NOMO-1 treated with dmso at 0.1 percent for 144 hours (cell line): ENCODE data around the gene RHBDL3.
"Not testable (repeated sequence)": the region's sequence is repeated elsewhere in the genome, so short reads cannot be mapped to it uniquely, and the experiment has no call there.

ENCODE experiments used
- DNase-seq: peaks from one replicate; lab custom pipeline; 2025; ENCODE audit not compliant: unreplicated experiment; lab: John Stamatoyannopoulos, UW

Gene RHBDL3

DNA sequence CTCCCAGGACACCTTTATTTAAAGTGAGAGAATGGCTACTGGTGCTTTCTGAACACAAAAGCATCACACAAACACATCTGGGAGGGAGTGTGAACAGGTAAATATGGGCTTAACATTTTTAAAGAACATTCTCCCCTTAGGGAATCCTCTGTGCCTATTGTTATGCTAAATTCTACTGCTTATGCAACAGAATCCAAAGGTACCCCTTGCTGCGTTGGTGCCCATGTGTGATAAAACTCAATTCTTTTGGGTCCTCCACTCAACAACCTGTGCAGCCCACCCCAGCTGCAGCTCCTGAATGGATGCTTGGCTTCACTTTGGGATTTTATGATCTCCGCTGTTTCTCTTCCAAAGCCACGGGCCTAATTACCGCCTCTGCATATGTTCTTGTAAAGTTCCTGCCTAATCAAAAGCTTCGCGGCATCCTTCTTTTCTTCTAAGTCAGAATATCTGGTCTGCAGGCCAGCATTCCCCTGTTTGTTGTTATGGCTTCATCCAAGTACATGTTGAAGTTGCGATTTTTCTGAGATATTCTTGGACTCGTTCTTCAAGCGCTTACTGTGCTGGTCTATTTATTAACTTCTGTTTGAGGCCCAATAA is 23.9 kb downstream of the RHBDL3 start:
- DNase-seq, result no peak

DNA sequence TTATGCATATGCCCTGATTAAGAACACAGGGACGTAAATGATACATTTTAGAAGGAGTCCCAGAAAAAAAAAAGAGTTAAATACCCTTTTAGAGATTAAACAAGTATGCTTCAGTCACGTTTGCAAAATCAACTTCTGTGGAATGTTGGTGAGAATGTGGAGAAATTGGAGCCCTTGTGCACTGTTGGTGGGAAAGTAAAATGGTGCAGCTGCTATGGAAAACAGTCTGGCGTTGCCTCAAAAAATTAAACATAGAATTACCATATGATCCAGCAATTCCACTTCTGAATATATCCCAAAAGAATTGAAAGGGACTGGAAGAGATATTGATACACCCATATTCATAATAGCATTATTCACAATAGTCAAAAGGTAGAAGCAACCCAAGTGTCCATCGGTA is 26.5 kb downstream of the RHBDL3 start:
- no peak for DNase-seq

DNA sequence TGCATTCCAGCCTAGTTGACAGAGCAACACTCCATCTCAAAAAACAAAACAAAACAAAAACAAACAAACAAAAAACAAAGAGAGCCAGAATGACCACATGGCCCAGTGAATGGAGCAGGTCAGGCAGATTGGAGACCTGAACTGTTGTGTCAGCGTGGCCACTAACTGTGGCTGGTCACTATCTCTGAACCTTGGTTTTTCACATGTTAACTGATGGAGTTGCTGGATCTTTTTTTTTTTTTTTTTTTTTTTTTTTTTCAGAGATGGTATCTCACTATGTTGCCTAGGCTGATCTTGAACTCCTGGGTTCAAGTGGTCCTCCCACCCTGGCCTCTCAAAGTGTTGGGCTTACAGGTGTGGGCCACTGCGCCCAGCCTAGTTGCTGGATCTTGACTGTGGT is 31.8 kb downstream of the RHBDL3 start:
- DNase-seq, result no peak

DNA sequence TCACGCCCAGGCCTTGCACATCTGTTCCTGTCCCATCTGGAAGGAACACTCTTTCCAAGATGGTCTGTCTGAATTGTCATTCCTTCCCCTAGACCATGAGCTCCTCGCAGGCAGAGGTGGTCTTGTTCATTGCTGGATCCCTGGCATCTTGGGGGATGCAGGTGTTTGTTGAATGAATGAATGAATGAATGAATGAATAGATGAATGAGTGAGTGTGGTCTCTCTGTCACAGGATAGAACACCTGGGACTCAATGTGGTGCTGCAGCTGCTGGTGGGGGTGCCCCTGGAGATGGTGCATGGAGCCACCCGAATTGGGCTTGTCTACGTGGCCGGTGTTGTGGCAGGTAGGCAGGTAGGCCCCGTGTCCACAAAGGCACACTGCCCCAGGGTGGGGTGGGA is 32.2 kb downstream of the RHBDL3 start:
- DNase-seq, result no peak

DNA sequence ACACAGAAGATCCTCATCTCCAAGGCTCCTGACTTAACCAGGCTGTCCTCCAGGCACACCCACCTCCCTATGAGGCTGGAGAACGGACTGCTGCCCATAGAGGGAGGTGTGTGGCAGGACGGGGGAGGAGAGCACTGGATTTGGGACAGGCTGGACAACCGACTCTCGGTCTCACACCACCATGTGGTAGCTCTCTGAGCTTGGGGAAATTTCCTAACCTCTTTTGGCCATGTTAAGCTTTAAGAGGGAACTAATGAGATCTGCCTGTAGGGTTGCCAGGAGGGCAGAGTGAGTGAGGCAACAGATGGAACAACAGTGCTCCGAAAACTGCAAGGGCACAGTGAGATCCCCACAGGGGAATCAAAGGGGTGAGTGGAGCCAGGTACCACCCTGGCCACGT is 32.7 kb downstream of the RHBDL3 start:
- DNase-seq, result no peak

DNA sequence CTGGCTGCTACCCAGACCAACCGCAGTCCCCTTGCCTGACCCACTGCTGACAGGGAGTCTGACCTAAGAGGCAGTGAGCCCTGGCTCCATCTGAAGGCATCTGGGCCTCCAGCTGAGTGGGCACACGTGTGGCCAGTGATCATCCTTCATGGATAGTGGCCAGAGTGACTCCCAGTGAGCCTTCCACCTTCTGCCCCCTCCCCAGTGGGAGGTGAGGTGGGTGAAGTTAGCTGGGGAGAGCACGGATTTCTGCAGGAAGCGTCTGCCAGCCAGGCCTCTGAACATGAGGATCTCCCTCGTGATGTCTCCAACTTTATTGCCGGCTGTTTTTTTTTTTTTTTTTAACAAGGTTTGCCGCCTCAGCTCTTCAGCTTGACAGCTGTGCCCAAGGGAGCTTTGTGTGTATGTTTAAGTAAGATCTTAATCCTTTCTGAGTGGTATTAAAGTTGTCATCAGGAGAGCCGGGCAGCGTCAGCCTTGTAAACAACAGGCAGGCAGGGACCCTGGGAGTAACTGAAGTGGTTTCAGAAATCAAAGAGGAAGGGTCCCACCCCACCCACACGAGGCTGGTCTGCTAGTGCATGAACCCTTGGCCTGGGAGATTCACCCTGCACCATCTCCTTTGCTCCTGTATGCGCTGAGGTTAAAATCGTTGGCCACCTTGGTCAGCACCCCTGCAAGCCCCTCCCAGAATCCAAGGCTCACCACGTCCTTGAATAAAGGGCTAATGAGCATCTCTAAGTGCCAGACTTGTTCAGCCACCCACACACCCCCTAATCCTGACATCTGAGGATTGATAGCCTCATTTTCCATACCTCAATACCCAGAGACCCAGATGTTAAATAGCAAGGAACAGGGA is 33.3 kb downstream of the RHBDL3 start:
- no peak for DNase-seq

DNA sequence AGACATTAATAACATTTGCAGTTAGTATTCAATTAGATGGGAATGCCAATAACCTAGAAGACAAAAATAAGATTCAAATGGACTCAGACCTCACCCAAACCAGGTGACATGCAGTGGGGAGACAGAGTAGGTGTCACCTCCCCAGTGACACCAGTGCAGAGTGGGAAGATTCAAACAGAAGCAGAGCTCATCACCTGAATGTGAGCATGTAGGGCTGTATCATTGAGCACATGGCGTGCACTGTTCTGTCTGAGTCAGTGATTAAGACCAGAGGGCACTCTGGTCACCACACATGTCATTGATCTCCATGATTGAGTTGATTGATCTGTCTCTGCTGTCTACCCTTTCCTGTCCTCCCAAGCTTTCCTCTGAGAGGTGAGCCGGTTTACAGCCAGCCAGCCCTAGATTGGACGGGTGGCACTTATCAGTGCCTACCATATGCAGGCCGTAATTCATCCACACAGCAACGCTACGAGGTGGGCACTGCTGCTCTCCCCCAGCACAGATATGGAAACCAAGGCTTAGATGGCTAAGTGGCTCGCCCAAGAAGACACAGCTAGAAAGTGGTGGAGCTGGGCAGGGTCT is 34.0 kb downstream of the RHBDL3 start:
- DNase-seq, result no peak

DNA sequence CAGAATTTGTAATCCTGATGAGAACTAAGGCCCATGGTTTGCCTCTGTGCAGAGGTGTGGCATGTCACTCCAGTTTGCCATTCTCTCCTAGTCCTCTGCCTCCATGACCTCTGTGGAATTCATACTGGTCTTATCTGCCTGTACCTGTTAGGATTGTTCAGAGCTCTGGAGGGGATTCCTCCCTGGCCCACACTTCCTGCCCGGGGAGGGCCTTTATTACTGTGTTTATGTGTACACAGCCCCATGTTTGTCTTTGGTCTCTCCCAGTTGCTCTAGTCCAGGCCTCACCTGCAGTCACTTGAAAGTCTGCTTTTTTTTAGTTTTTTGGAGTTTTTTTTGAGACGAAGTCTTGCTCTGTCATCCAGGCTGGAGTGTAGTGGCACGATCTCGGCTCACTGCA is 36.4 kb downstream of the RHBDL3 start:
- DNase-seq, result no peak

DNA sequence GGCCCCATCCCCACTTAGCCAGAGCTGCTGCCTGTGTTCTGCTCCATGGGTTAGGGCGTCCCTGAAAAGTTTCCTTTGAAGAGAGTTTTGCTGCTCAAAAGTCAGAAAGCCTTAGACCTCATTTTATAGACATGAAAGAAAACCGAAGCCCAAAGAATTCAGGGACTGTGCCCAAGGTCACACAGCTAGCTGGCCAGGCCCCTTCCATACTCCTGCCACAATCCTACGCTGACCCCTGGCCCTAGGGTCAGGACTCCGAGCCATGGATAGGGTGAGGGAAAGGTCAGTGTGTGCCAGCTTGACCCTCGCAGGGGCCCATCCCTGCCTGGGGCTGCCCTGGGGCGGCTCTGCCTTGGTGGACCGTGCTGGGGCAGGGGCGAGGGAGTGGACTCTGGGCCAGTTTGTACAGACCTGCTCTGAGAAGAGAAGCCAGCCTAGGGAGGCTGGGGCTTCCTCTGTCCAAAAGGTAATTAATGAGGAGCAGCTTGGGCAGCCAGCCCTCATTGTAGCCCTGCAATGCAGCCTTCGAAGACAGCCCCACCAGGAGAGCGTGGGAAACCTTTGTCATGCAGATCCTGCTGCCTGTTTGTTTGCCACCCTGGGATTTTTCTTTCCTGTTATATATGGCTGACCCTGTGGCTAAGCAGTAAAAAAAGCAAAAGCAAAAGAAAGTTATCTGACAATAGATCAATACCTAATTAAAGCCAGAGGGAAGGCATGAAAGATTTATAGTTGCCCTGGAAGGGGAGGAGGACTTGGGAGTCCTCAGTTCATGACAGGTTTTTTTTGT is 37.4 kb downstream of the RHBDL3 start:
- DNase-seq, result no peak

DNA sequence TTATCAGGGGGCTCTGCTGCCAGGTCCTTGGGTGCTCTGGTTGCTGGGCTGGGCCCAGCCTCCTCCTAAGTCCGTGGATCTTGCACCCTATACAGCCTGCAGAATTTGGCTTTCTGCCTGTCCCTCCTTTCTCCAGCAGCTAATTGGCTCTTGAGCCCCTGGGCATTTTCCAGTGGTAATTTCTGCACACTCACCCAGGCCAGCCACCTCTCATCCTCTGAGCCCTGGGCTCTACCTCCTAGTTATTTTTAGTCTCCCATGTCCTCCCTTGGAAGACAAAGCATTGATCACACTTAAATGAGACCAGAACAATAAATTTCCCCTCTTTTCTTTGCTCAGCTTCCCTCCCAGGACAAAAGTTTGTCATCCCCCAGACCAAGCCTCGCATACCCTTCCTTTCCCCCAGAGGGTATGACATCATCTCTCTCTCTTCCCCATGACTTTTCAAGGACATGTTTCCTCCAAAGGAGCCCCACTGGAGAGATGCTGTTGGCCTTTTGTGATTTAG is 38.2 kb downstream of the RHBDL3 start:
- no peak for DNase-seq

DNA sequence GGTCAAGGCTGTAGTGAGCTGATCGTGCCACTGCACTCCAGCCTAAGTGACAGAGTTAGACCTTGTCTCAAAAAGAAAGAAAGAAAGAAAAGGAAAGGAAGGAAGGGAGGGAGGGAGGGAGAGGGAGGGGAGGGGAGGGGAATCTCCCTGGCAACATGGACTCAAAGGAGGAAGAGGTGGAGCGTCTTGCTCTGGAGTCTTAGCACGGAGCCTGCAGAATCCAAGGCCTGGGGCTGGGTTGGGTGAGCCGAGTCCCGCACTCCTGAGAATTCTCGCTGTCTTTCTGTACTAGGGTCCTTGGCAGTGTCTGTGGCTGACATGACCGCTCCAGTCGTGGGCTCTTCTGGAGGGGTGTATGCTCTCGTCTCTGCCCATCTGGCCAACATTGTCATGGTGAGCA is 39.4 kb downstream of the RHBDL3 start:
- DNase-seq, result no peak

DNA sequence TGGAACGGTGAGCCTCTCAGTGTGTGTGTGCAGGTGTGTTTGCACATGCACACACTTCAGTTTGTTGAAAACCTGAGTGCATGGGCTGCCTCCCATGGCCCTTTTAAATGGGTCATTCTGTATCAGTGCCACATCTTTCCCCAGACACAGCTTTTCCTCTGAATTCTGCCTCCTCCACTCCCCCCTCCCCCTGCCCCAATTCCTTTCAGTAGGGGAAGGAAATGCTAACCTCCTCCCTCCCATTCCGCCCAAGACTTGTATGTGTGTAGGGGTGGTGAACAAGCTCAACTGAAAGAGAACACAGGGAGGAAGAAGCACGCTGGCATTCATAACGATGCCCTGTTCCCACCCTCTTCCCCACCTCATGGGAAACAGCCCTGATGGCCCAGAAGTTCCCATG is 42.0 kb downstream of the RHBDL3 start:
- no peak for DNase-seq

DNA sequence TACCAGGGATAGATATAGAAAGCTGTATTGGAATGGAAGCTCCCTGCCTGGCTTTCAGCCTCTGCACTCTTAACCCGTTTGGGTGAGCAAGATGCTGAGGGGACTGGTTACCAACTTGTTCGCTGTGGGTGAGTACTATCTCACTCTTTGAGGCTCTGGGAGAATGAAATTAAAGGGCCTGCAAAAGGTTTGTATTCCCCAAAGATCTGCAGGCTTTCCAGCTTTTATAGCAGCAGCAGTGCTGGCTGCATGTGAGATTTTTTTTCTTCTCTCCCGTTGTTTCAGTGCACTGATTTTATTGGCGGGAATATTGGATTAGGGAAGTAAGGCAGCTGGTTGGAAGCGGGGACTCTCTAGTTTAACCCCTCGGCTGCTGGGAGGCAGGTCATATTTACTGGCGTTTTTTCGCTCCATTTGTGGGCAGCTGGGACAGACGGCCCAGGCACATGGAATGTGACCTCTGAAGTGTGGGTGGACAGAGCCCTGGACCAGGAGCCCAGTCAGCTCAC is 45.5 kb downstream of the RHBDL3 start:
- no peak for DNase-seq

DNA sequence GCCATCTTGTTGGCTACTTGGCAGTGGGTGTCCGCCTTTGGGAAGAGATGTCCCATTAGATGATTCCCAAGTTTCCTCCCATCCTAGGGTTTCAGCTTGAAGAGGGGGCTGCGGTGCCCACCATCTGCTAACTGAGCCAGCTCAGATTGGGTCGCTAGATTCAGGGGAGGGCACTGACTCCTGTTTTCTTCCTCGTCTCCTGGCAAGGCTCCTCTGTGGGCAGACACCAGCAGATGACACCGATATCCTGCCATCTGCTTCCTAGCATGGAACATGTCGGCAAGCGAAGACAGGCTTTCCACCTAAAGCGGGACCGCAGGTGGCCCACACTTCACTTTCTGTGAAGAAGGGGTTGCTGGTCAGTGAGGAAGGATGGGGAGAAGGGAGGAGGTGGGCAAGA is 49.0 kb downstream of the RHBDL3 start:
- DNase-seq, result no peak

DNA sequence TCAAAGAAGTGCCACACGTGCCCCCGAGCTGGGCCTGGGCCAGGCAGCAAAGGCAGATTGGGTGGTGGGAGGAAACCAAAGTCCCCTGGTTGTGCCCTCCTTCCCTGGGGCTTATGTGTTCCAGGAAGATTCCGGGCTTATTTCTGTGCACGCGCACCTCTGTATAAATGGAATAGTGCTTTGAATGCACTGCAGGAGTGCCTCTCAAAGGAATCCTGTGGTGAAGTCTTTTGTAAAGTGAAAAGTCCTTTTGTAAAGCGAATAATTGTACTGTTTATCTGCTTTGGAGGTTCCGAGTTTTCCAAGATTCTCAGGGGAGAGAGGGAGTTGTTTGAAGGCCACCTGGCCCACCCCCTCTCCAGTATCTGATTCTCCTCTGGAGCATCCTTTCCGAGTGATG is 49.5 kb downstream of the RHBDL3 start:
- no peak for DNase-seq

DNA sequence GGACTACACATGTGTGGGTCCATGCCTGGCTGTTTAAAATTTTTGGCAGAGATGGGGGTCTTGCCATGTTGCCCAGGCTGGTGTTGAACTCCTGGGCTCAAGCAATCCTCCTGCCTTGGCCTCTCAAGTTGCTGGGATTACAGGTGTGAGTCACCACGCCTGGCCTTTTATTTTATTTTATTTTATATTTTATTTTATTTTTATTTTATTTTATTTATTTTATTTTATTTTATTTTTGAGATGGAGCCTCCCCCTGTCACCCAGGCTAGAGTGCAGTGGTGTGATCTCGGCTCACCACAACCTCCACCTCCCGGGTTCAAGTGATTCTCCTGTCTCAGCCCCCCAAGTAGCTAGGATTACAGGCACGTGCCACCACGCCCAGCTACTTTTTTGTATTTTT is 51.0 kb downstream of the RHBDL3 start:
- DNase-seq, result not testable (repeated sequence)

DNA sequence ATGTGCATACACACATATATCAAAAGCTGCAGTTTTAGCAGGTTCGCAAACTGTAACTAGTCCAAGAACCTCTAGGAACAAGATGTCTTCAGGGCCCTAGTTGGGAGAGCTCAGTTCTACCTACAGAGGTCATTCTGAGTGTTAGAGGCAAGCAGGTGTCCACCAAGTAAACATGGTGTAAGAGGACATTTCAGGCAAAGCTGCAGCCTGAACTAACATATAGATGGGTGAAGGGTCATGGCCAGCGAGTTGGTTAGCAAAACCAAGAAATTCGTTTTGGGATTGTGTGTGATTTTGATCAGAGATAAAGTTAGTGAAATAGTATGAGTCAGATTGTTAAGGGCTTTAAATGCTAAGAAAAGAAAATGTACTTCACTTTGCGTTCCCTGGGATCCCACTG is 51.7 kb downstream of the RHBDL3 start:
- DNase-seq, result no peak

DNA sequence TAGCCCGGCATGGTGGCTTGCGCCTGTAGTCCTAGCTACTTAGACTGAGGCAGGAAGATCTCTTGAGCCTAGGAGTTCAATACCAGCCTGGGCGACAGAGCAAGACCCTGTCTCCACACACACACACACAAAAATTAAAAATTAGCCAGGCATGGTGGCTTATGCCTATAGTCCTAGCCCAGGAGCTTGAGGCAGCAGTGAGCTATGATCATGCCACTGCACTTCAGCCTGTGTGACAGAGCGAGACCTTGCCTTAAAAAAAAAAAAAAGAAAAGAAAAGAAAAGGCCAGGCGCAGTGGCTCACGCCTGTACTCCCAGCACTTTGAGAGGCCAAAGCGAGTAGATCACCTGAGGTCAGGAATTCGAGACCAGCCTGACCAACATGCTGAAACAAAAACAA is 52.4 kb downstream of the RHBDL3 start:
- no peak for DNase-seq

DNA sequence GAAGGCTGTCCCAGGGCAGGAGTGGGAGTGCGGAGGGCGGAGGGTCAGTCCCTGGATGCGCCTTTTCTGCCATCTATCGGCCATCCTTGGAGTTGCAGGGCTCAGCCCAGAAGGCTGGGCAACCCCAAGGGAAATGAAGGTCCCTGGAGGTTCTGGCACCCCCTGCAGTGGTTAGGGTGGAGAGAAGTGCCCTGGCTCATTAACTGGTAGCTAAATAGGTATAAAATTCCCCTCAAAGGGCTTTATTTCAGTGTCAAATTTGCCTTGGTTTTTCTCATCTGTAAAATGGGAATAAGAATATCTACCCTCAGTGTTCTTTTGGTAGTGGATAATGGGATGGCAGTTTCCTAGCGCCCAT is 53.9 kb downstream of the RHBDL3 start:
- DNase-seq, result peak; percentile 62

DNA sequence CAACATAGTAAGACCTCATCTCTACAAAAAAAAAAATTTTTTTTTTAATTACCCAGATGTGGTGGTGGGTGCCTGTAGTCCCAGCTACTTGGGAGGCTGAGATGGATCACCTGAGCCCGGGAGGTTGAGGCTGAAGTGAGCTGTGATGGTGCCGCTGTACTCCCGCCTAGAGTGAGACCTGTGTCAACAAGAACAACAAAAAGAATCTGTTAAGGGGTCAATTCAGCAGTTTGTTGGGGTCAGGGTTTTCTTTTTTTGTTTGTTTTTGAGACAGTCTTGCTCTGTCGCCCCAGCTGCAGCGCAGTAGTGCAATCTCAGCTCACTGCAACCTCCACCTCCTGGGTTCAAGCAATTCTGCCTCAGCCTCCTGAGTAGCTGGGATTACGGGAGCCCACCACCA is 54.4 kb downstream of the RHBDL3 start:
- DNase-seq, result not testable (repeated sequence)

DNA sequence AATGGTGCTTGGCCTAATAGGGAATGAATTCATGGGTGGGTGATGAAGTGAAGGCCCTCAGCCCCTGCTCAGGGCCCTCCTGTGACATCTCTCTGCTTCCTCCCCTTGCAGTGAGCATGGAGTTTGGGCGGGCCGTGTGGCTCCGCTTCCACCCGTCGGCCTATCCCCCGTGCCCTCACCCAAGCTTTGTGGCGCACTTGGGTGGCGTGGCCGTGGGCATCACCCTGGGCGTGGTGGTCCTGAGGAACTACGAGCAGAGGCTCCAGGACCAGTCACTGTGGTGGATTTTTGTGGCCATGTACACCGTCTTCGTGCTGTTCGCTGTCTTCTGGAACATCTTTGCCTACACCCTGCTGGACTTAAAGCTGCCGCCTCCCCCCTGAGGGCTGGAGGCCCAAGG is 55.2 kb downstream of the RHBDL3 start:
- no peak for DNase-seq
